Anterior cingulate cortex (tissue), 58 donors: ENCODE data around the gene ALAD.
"Not testable (repeated sequence)": the region's sequence is repeated elsewhere in the genome, so short reads cannot be mapped to it uniquely, and the experiment has no call there.

Source experiments
- DNase-seq, 58 donors: peaks; one replicate each; lab custom pipeline; 2025; lab: John Stamatoyannopoulos, UW

ALAD gene

GRCh38 chr9:113399646-113400200 is 1.4 kb downstream of the ALAD start:
- no peak for DNase-seq

- no peak for DNase-seq
These were observed 2.3 kb downstream of the ALAD start for GRCh38 chr9:113398796-113399195.

- DNase-seq: no peak
These were observed 3.9 kb downstream of the ALAD start for GRCh38 chr9:113397203-113397631.

GRCh38 chr9:113395000-113395861 is 5.9 kb downstream of the ALAD start:
- DNase-seq: no peak

GRCh38 chr9:113393281-113393680 is 7.8 kb downstream of the ALAD start:
- DNase-seq: peak in 43 of 58 donors; percentile 7 to 79 (median 40)

- DNase-seq: no peak
These were observed 9.2 kb downstream of the ALAD start for GRCh38 chr9:113391917-113392316.

- no peak for DNase-seq
These were observed 10.7 kb downstream of the ALAD start for GRCh38 chr9:113390192-113390960.

- DNase-seq: no peak
These were observed 11.6 kb downstream of the ALAD start for GRCh38 chr9:113389451-113389850.

- no peak for DNase-seq
These were observed 12.3 kb downstream of the ALAD start for GRCh38 chr9:113388833-113389232.

GRCh38 chr9:113387560-113388230 is 13.4 kb downstream of the ALAD start:
- no peak for DNase-seq

- DNase-seq: no peak
These were observed 14.3 kb downstream of the ALAD start for GRCh38 chr9:113386571-113387393.

GRCh38 chr9:113381909-113382411 is 19.1 kb downstream of the ALAD start:
- DNase-seq: no peak

- not testable (repeated sequence) for DNase-seq
These were observed 19.6 kb downstream of the ALAD start for GRCh38 chr9:113381441-113381840.

- no peak for DNase-seq
These were observed 20.2 kb downstream of the ALAD start for GRCh38 chr9:113380869-113381378.

GRCh38 chr9:113379829-113380210 is 21.3 kb downstream of the ALAD start:
- DNase-seq: not testable (repeated sequence)

- DNase-seq: not testable (repeated sequence)
These were observed 21.8 kb downstream of the ALAD start for GRCh38 chr9:113379094-113379828.

GRCh38 chr9:113376634-113377567 is 24.2 kb downstream of the ALAD start, which contains the start of gene HDHD3:
TSS of gene HDHD3 (minus strand) at chr9:113376986. CDS start at chr9:113374354, 2,632 bp downstream.
- DNase-seq: peak in 56 of 58 donors; percentile 8 to 86 (median 63)
